Thyroid gland (tissue), 4 donors: ENCODE data around the gene NUDT22. TPM values are rescaled to one million over a fixed set of nuclear protein-coding genes. Genes with fewer than 3 reads are reported as not detected.

Source experiments
- DNase-seq, 2 donors: peaks; one replicate each; pipeline ENCODE4 v3.0.0-alpha.2; 2019
- H3K27ac ChIP-seq, 3 donors: fragments of 200-600 bp; sonication (generic); 1 replicate in 2 of 3; 2 replicates in 1 of 3; pipeline ENCODE4 v1.5.1; 2016 to 2019; ENCODE audit warnings: mild to moderate bottlenecking in 1 of 3, moderate library complexity in 1 of 3
- H3K27me3 ChIP-seq: fragments of 200-600 bp; sonication (generic); one replicate; pipeline ENCODE4 v1.5.1; 2019
- H3K36me3 ChIP-seq, 2 donors: fragments of 200-600 bp; sonication (generic); one replicate each; pipeline ENCODE4 v1.5.1; 2016 to 2019
- H3K4me1 ChIP-seq, 2 donors: fragments of 200-600 bp; sonication (generic); one replicate each; pipeline ENCODE4 v1.5.1; 2017 to 2019
- H3K4me3 ChIP-seq, 3 donors: fragments of 200-600 bp; sonication (generic); replicated peaks in 1 of 3; 1 replicate in 2 of 3; 2 replicates in 1 of 3; pipeline ENCODE4 v1.5.1; 2016; ENCODE audit warnings: mild to moderate bottlenecking in 1 of 3
- H3K9me3 ChIP-seq: fragments of 200-600 bp; sonication (generic); one replicate; pipeline ENCODE4 v1.5.1; 2017
- CTCF ChIP-seq, 6 experiments: fragments of 200-600 bp in 3 of 6; fragments of 450-650 bp in 3 of 6; sonication (generic) in 3 of 6; IDR thresholded peaks; one replicate each; pipeline ENCODE4 v1.5.1; 2016 to 2019; ENCODE audit warnings: antibody characterized with exemption in 6 of 6, mild to moderate bottlenecking in 2 of 6, inconsistent platforms in 1 of 6, moderate library complexity in 1 of 6
- POLR2A ChIP-seq, 2 donors: fragments of 450-650 bp; IDR thresholded peaks; one replicate each; pipeline ENCODE4 v1.6.1; 2017; ENCODE audit warnings: antibody characterized with exemption in 2 of 2, mild to moderate bottlenecking in 2 of 2, moderate library complexity in 1 of 2
- WGBS, 2 donors: methylation state at CpG; one replicate each; pipeline ENCODE4 v1.1.5; 2017; 5-methylcytosine and 5-hydroxymethylcytosine counted together
- intact Hi-C: fragments of 100-400 bp; cut with DNase I; formaldehyde crosslinking; loops from one replicate; pipeline ENCODE4 v1.15.1; 2023
- total RNA-seq, 4 donors: library from RNA; depleted of rRNA; stranded (reverse); fragments of >200 nt; gene quantifications; one replicate each; pipeline ENCODE4 v1.2.3, GENCODE V29; 2016

The NUDT22 gene, protein sequence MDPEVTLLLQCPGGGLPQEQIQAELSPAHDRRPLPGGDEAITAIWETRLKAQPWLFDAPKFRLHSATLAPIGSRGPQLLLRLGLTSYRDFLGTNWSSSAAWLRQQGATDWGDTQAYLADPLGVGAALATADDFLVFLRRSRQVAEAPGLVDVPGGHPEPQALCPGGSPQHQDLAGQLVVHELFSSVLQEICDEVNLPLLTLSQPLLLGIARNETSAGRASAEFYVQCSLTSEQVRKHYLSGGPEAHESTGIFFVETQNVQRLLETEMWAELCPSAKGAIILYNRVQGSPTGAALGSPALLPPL
- 100 to 1,000 TPM in 2 of 4 donors, 10 to 100 TPM in 2; 65.6 to 109 (median 94.4) TPM for total RNA-seq

- Histone ChIP-seq H3K4me3 (peak within 1 kb of the TSS; percentile 82 to 94 (median 89)), H3K27ac (peak within 1 kb of the TSS; percentile 68 to 92 (median 87)), H3K36me3 (peaks cover 0 to 4% of the 10 kb centered on the region in 2 donors), H3K4me1 (peaks cover 29 to 33% of the 10 kb centered on the region in 2 donors), H3K27me3 (no peaks in the 10 kb centered on the region), H3K9me3 (no peaks in the 10 kb centered on the region)
- WGBS, 2 donors: 0 to 2% methylated on average over 8 to 11 of the region's 54 CpGs
- intact Hi-C loops: no loop called here
- TF ChIP-seq CTCF (IDR thresholded peaks at IDR 0.05) (peak in 2 of 6 experiments; percentile 1 to 11), POLR2A (IDR thresholded peaks at IDR 0.05) (peak; percentile 4 to 88)
- peak; percentile 91 to 94 for DNase-seq
Measured at GRCh38 chr11:64225608-64226506, at the start of gene NUDT22, which contains the start of gene TRPT1. Gene NUDT22, plus strand, starts transcription at chr11:64226274. Its CDS starts 379 bp downstream, at chr11:64226653. Gene TRPT1, minus strand, starts transcription at chr11:64226186. Its CDS starts 326 bp downstream, at chr11:64225860.

GRCh38 chr11:64176751-64177150, 49.3 kb upstream of the NUDT22 start:
- Histone ChIP-seq H3K4me3 (no peak overlapping the region), H3K27ac (no peak overlapping the region), H3K36me3 (no peaks in the 10 kb centered on the region), H3K4me1 (peaks cover 7 to 11% of the 10 kb centered on the region in 2 donors), H3K9me3 (no peaks in the 10 kb centered on the region), H3K27me3 (no peaks in the 10 kb centered on the region)
- DNase-seq: no peak
- WGBS, 2 donors: 89 to 96% methylated on average over 8 of the region's 8 CpGs
- TF ChIP-seq CTCF (IDR thresholded peaks at IDR 0.05) (no peak), POLR2A (IDR thresholded peaks at IDR 0.05) (no peak)
- intact Hi-C loops: no loop called here

DNA sequence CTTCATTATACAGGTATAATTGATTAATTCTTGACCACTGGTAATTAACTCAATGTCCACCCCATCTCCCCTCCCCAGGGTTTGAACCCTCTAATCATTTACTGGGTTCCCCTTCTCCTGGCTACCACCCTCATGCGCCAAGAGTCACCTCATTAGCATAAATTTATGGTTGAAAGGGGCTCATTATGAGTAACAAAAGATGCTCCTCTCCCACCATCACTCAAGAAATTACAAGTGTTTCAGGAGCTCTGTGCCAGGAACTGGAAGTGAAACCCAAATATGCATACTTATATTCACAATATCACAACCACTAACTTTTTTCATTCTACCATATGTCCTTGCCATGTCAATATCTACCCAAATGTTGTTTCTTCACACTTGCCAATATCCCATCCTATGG, 47.9 kb upstream of the NUDT22 start:
- Histone ChIP-seq H3K27ac (no peak overlapping the region), H3K4me3 (no peak overlapping the region), H3K27me3 (no peaks in the 10 kb centered on the region), H3K9me3 (no peaks in the 10 kb centered on the region), H3K4me1 (peaks cover 19 to 24% of the 10 kb centered on the region in 2 donors), H3K36me3 (no peaks in the 10 kb centered on the region)
- no peak for DNase-seq
- WGBS, 2 donors: 86 to 95% methylated on average over 1 of the region's 1 CpG
- intact Hi-C loops: no loop called here
- TF ChIP-seq POLR2A (IDR thresholded peaks at IDR 0.05) (no peak), CTCF (IDR thresholded peaks at IDR 0.05) (no peak)

GRCh38 chr11:64178951-64179639, 47.0 kb upstream of the NUDT22 start:
- DNase-seq: no peak
- 92 to 94% methylated on average over 9 to 11 of the region's 12 CpGs for WGBS, 2 donors
- Histone ChIP-seq H3K27me3 (no peaks in the 10 kb centered on the region), H3K36me3 (no peaks in the 10 kb centered on the region), H3K4me1 (peaks cover 27 to 33% of the 10 kb centered on the region in 2 donors), H3K4me3 (no peak overlapping the region), H3K9me3 (no peaks in the 10 kb centered on the region), H3K27ac (no peak overlapping the region)
- intact Hi-C loops: no loop called here
- TF ChIP-seq CTCF (IDR thresholded peaks at IDR 0.05) (no peak), POLR2A (IDR thresholded peaks at IDR 0.05) (no peak)
